ENCODE measurements around the gene MCM3.

Gene MCM3

GRCh38 chr6:52243282-52243893 lies 41.2 kb downstream of the MCM3 start:
- TF ChIP-seq CTCF (IDR thresholded peaks at IDR 0.05; ENCODE audit: insufficient read depth, low read depth, low read length, missing control alignments) = no peak
- no peak for DNase-seq (ENCODE audit: low read depth)
- H3K4me3 ChIP-seq (ENCODE audit: low read depth, low read length) = no peak overlapping the region

GRCh38 chr6:52241819-52242218 lies 42.7 kb downstream of the MCM3 start:
- H3K4me3 ChIP-seq (ENCODE audit: low read depth, low read length) = no peak overlapping the region
- TF ChIP-seq CTCF (IDR thresholded peaks at IDR 0.05; ENCODE audit: insufficient read depth, low read depth, low read length, missing control alignments) = no peak
- DNase-seq (ENCODE audit: low read depth) = no peak

- no peak overlapping the region for H3K4me3 ChIP-seq (ENCODE audit: low read depth, low read length)
- TF ChIP-seq CTCF (IDR thresholded peaks at IDR 0.05; ENCODE audit: insufficient read depth, low read depth, low read length, missing control alignments) = peak; percentile 65
- DNase-seq (ENCODE audit: low read depth) = peak; percentile 84
Measured at GRCh38 chr6:52233975-52234823, 50.3 kb downstream of the MCM3 start.

- H3K4me3 ChIP-seq (ENCODE audit: low read depth, low read length) = no peak overlapping the region
- no peak for TF ChIP-seq CTCF (IDR thresholded peaks at IDR 0.05; ENCODE audit: insufficient read depth, low read depth, low read length, missing control alignments)
- DNase-seq (ENCODE audit: low read depth) = no peak
Measured at GRCh38 chr6:52233005-52233404, 51.5 kb downstream of the MCM3 start.

- DNase-seq (ENCODE audit: low read depth) = no peak
- TF ChIP-seq CTCF (IDR thresholded peaks at IDR 0.05; ENCODE audit: insufficient read depth, low read depth, low read length, missing control alignments) = no peak
- no peak overlapping the region for H3K4me3 ChIP-seq (ENCODE audit: low read depth, low read length)
Measured at GRCh38 chr6:52231406-52232127, 53.0 kb downstream of the MCM3 start.

GRCh38 chr6:52230685-52231084 lies 53.9 kb downstream of the MCM3 start:
- H3K4me3 ChIP-seq (ENCODE audit: low read depth, low read length) = no peak overlapping the region
- no peak for DNase-seq (ENCODE audit: low read depth)
- TF ChIP-seq CTCF (IDR thresholded peaks at IDR 0.05; ENCODE audit: insufficient read depth, low read depth, low read length, missing control alignments) = no peak

All from GM12865 (cell line).